ENCODE measurements around the gene UGT3A1.

GRCh38 chr5:36031223-36031622 is 40.0 kb upstream of the UGT3A1 start:
- TF ChIP-seq POLR2A (IDR thresholded peaks at IDR 0.05) (no peak), CTCF (IDR thresholded peaks at IDR 0.05) (no peak)

Measured in Peyer's patch (tissue), 4 donors.